Esophagus squamous epithelium (tissue), 5 donors: ENCODE results near the gene SF3B3. TPM values are rescaled to one million over a fixed set of nuclear protein-coding genes. Genes with fewer than 3 reads are reported as not detected.

Experiments
- DNase-seq: peaks from one replicate; lab custom pipeline; 2025; lab: John Stamatoyannopoulos, UW
- H3K27ac ChIP-seq, 4 donors: fragments of 200-600 bp; sonication (generic); one replicate each; pipeline ENCODE4 v1.5.1; 2016 to 2019; ENCODE audit warnings: mild to moderate bottlenecking in 1 of 4
- H3K27me3 ChIP-seq, 4 donors: fragments of 200-600 bp; sonication (generic); 1 replicate in 3 of 4; 2 replicates in 1 of 4; pipeline versions ENCODE4 v1.5.1 to v1.6.0; 2017 to 2021; ENCODE audit warnings: antibody characterized with exemption in 1 of 4
- H3K36me3 ChIP-seq, 3 donors: fragments of 200-600 bp; sonication (generic); one replicate each; pipeline ENCODE4 v1.5.1; 2016 to 2019
- H3K4me1 ChIP-seq, 3 donors: fragments of 200-600 bp; sonication (generic); one replicate each; pipeline ENCODE4 v1.5.1; 2017 to 2019
- H3K4me3 ChIP-seq, 4 donors: fragments of 200-600 bp; sonication (generic); 1 replicate in 3 of 4; 2 replicates in 1 of 4; pipeline ENCODE4 v1.5.1; 2016 to 2019; ENCODE audit warnings: mild to moderate bottlenecking in 2 of 4, moderate library complexity in 1 of 4
- H3K9me3 ChIP-seq, 3 donors: fragments of 200-600 bp; sonication (generic); one replicate each; pipeline ENCODE4 v1.5.1; 2016 to 2019
- CTCF ChIP-seq, 6 experiments: fragments of 450-650 bp in 4 of 6; fragments of 200-600 bp in 2 of 6; sonication (generic) in 2 of 6; IDR thresholded peaks; one replicate each; pipeline ENCODE4 v1.5.1; 2016 to 2019; ENCODE audit warnings: antibody characterized with exemption in 6 of 6, mild to moderate bottlenecking in 4 of 6, moderate library complexity in 4 of 6
- POLR2A ChIP-seq, 4 donors: fragments of 450-650 bp; IDR thresholded peaks; one replicate each; pipeline ENCODE4 v1.6.1; 2017; ENCODE audit warnings: antibody characterized with exemption in 4 of 4, mild to moderate bottlenecking in 4 of 4, moderate library complexity in 3 of 4
- WGBS, 2 donors: methylation state at CpG; one replicate each; pipeline ENCODE4 v1.1.5; 2018; 5-methylcytosine and 5-hydroxymethylcytosine counted together
- intact Hi-C: fragments of 100-400 bp; cut with DNase I; formaldehyde crosslinking; loops from one replicate; pipeline ENCODE4 v1.15.0; 2022
- total RNA-seq, 4 donors: library from RNA; depleted of rRNA; stranded (reverse); fragments of >200 nt; gene quantifications; one replicate each; pipeline ENCODE4 v1.1.0, GENCODE V29; 2016
- donor health status: DM: yes; HTN: yes; CAD: no.

SF3B3 gene
- total RNA-seq, 4 donors from 2014 or later: 77.9 to 145 (median 134) TPM

DNA sequence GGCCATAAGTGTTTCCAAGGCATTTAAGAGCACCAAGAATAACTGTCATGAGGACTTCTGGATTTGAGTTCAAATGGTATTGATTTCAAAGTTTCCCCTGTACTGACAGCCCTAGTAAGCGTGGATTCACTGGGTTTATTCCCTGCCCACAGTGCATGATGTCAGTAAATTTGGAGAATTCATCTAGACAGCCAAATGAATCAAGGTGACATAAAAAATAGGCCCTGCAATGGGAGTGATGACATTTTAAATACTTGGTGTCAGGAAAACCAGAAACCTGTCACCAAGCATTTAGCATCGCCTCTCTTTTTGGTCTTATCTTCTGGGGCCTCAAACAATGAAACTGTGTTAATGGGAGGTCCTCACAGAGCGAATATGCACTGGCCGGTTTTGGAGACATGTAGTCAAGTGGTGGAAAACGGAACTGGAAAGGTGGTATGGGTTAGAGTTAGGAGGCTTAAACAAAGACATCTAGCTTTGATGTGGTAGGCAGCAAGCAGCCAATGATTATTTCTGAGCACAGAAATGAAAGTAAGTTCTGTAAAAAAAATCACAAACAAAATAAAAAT, 29.3 kb upstream of the SF3B3 start:
- no peak for TF ChIP-seq POLR2A (IDR thresholded peaks at IDR 0.05)
- TF ChIP-seq CTCF (IDR thresholded peaks at IDR 0.05): no peak
- no peaks in the 10 kb centered on the region for H3K4me1 ChIP-seq
- intact Hi-C loops: no loop called here
- 79 to 89% methylated on average over 5 of the region's 5 CpGs for WGBS, 2 donors
- H3K4me3 ChIP-seq: no peak overlapping the region
- H3K9me3 ChIP-seq: no peaks in the 10 kb centered on the region
- no peak for DNase-seq
- H3K27ac ChIP-seq: no peak overlapping the region
- H3K36me3 ChIP-seq: peaks cover 22 to 96% (median 24%) of the 10 kb centered on the region in 3 donors
- no peaks in the 10 kb centered on the region for H3K27me3 ChIP-seq

GRCh38 chr16:70494777-70495176, 28.8 kb upstream of the SF3B3 start:
- intact Hi-C loops: no loop called here
- H3K27ac ChIP-seq: no peak overlapping the region
- no peaks in the 10 kb centered on the region for H3K9me3 ChIP-seq
- H3K27me3 ChIP-seq: no peaks in the 10 kb centered on the region
- no peak overlapping the region for H3K4me3 ChIP-seq
- peaks cover 22 to 96% (median 24%) of the 10 kb centered on the region in 3 donors for H3K36me3 ChIP-seq
- no peaks in the 10 kb centered on the region for H3K4me1 ChIP-seq
- WGBS, 2 donors: 63 to 90% methylated on average over 1 to 2 of the region's 2 CpGs
- no peak for TF ChIP-seq POLR2A (IDR thresholded peaks at IDR 0.05)
- no peak for TF ChIP-seq CTCF (IDR thresholded peaks at IDR 0.05)
- no peak for DNase-seq

DNA sequence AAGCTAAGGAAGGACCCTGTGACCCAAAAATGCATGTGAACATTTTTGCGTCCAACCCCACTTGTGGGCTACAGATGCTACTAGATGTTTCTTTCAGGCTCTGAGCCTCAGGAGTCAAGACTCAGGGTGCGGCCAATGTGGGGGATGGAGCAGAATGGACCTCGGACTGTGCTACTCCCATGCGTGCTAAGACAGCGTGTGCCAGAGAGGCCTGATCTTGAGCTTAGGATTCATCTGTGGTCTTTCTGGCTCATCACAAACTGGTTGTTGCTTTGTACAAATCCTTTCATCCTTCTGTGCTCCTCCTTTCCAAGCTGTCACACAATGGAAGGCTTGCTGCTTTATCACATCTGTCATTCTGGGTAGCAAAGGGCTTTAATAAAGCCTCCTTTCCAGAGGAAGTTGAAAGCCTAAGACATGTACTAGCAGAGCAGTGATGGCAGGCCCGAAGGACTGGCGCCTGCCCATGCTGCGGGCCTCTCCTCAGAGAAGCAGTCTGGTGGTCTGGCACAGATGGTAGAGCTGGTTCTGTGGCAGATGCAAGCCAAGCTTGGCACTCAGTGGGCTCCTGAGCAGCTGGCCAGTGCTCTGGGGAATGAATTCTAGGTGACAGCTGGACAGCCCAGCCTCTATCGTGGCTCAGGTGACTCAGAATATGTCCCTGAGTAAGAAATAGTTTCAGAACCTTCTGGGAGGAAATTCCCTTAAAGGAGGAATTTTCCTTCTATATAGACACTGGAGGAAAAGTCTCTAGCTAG, 28.0 kb upstream of the SF3B3 start:
- WGBS, 2 donors: 89 to 95% methylated on average over 6 to 7 of the region's 9 CpGs
- no peak for TF ChIP-seq POLR2A (IDR thresholded peaks at IDR 0.05)
- no peak for TF ChIP-seq CTCF (IDR thresholded peaks at IDR 0.05)
- Histone ChIP-seq H3K27ac (no peak overlapping the region), H3K36me3 (peaks cover 22 to 96% (median 24%) of the 10 kb centered on the region in 3 donors), H3K27me3 (no peaks in the 10 kb centered on the region), H3K4me3 (no peak overlapping the region), H3K9me3 (no peaks in the 10 kb centered on the region), H3K4me1 (no peaks in the 10 kb centered on the region)
- DNase-seq: no peak
- intact Hi-C loops: no loop called here

GRCh38 chr16:70496513-70496912, 27.1 kb upstream of the SF3B3 start:
- 91 to 94% methylated on average over 6 of the region's 6 CpGs for WGBS, 2 donors
- no peak for TF ChIP-seq CTCF (IDR thresholded peaks at IDR 0.05)
- no peak for TF ChIP-seq POLR2A (IDR thresholded peaks at IDR 0.05)
- Histone ChIP-seq H3K36me3 (peaks cover 22 to 99% (median 24%) of the 10 kb centered on the region in 3 donors), H3K4me3 (no peak overlapping the region), H3K4me1 (no peaks in the 10 kb centered on the region), H3K9me3 (no peaks in the 10 kb centered on the region), H3K27me3 (no peaks in the 10 kb centered on the region), H3K27ac (no peak overlapping the region)
- DNase-seq: no peak
- intact Hi-C loops: no loop called here

GRCh38 chr16:70508752-70509151, 14.9 kb upstream of the SF3B3 start:
- TF ChIP-seq POLR2A (IDR thresholded peaks at IDR 0.05) (no peak), CTCF (IDR thresholded peaks at IDR 0.05) (peak in 1 of 6 experiments; percentile 10)
- Histone ChIP-seq H3K36me3 (peaks cover 8 to 97% (median 54%) of the 10 kb centered on the region in 3 donors), H3K9me3 (no peaks in the 10 kb centered on the region), H3K4me1 (no peaks in the 10 kb centered on the region), H3K27ac (no peak overlapping the region), H3K4me3 (no peak overlapping the region), H3K27me3 (no peaks in the 10 kb centered on the region)
- intact Hi-C loops: no loop called here
- 49 to 52% methylated on average over 5 of the region's 5 CpGs for WGBS, 2 donors
- DNase-seq: no peak
